WTC11 (cell line): Measurements from ENCODE around the gene IGHMBP2. TPM values are rescaled to one million over a fixed set of nuclear protein-coding genes. Genes with fewer than 3 reads are reported as not detected.

Experiments used
- ATAC-seq: fragments of 200-7000 bp; cut with Tn5 transposase; 2 replicates; pipeline ENCODE4 v1.10.0; 2021; ENCODE audit warnings: mild to moderate bottlenecking, moderate library complexity
- CTCF ChIA-PET: fragments of 300-600 bp; sonication (Branson Sonifier 250); formaldehyde crosslinking; loops from one replicate; lab custom pipeline; 2021; ENCODE audit warnings: antibody characterized with exemption; lab: Charles Lee
- POLR2A ChIA-PET: fragments of 350-600 bp; sonication (Branson Sonifier 250); formaldehyde crosslinking; loops from one replicate; lab custom pipeline; 2021; ENCODE audit warnings: antibody characterized with exemption; lab: Charles Lee
- DNase-seq: peaks from one replicate; pipeline ENCODE4 v3.0.0; 2021; ENCODE audit warnings: low spot score
- H3K27ac Mint-ChIP-seq: 2 replicates; pipeline ENCODE4 v1.8.0; 2021; ENCODE audit warnings: mixed read lengths
- H3K27me3 Mint-ChIP-seq: 2 replicates; pipeline ENCODE4 v1.8.0; 2021; ENCODE audit warnings: low read depth, mild to moderate bottlenecking, moderate library complexity, mixed read lengths
- H3K36me3 Mint-ChIP-seq: 2 replicates; pipeline ENCODE4 v1.8.0; 2021; ENCODE audit warnings: mixed read lengths
- H3K4me1 Mint-ChIP-seq: 2 replicates; pipeline ENCODE4 v1.8.0; 2022; ENCODE audit warnings: mixed read lengths
- H3K4me3 Mint-ChIP-seq: 2 replicates; pipeline ENCODE4 v1.8.0; 2021; ENCODE audit warnings: mild to moderate bottlenecking, moderate library complexity, mixed read lengths
- H3K9me3 Mint-ChIP-seq: 2 replicates; pipeline ENCODE4 v1.8.0; 2021; ENCODE audit warnings: mixed read lengths
- AFF4 ChIP-seq: sonication (generic); formaldehyde crosslinking; IDR thresholded peaks from 2 replicates; pipeline ENCODE4 v1.8.1; 2023; ENCODE audit warnings: mild to moderate bottlenecking, missing genetic modification reagents, borderline replicate concordance
- CREM ChIP-seq: sonication (generic); formaldehyde crosslinking; IDR thresholded peaks from 2 replicates; pipeline ENCODE4 v1.8.1; 2022; ENCODE audit warnings: mild to moderate bottlenecking, missing genetic modification reagents, moderate library complexity
- E2F1 ChIP-seq: sonication (generic); formaldehyde crosslinking; IDR thresholded peaks from 2 replicates; pipeline ENCODE4 v1.8.0; 2022; ENCODE audit warnings: mild to moderate bottlenecking, missing genetic modification reagents
- FOXK1 ChIP-seq: sonication (generic); formaldehyde crosslinking; IDR thresholded peaks from 2 replicates; pipeline ENCODE4 v1.8.0; 2022; ENCODE audit warnings: mild to moderate bottlenecking, moderate library complexity, missing genetic modification reagents
- FOXP4 ChIP-seq: sonication (generic); formaldehyde crosslinking; IDR thresholded peaks from 2 replicates; pipeline ENCODE4 v1.8.0; 2022; ENCODE audit warnings: mild to moderate bottlenecking, missing genetic modification reagents
- GABPB1 ChIP-seq: sonication (generic); formaldehyde crosslinking; IDR thresholded peaks from 2 replicates; pipeline ENCODE4 v1.8.1; 2023; ENCODE audit warnings: mild to moderate bottlenecking, missing genetic modification reagents
- GTF2I ChIP-seq: fragments of 250-450 bp; sonication (Bioruptor Pico); conservative IDR thresholded peaks from 2 replicates; pipeline ENCODE4 v1.4.0; 2021; ENCODE audit warnings: mild to moderate bottlenecking
- HMGA2 ChIP-seq: fragments of 250-450 bp; sonication (Bioruptor Pico); IDR thresholded peaks from 2 replicates; pipeline ENCODE4 v1.4.0; 2021; ENCODE audit warnings: mild to moderate bottlenecking, moderate library complexity
- IRF2 ChIP-seq: sonication (generic); formaldehyde crosslinking; IDR thresholded peaks from 2 replicates; pipeline ENCODE4 v1.8.0; 2022; ENCODE audit warnings: low read depth, missing genetic modification reagents, borderline replicate concordance
- JUN ChIP-seq: sonication (generic); formaldehyde crosslinking; IDR thresholded peaks from 2 replicates; pipeline ENCODE4 v1.8.0; 2023; ENCODE audit warnings: mild to moderate bottlenecking, missing genetic modification reagents
- NR1H2 ChIP-seq: sonication (generic); formaldehyde crosslinking; IDR thresholded peaks from 2 replicates; pipeline ENCODE4 v1.9.0; 2021; ENCODE audit warnings: mild to moderate bottlenecking, moderate library complexity, missing genetic modification reagents
- STAT6 ChIP-seq: sonication (generic); formaldehyde crosslinking; conservative IDR thresholded peaks from 2 replicates; pipeline ENCODE4 v1.8.1; 2023; ENCODE audit warnings: mild to moderate bottlenecking, low read depth, missing genetic modification reagents, moderate library complexity
- TCF7 ChIP-seq: sonication (generic); formaldehyde crosslinking; IDR thresholded peaks from 2 replicates; pipeline ENCODE4 v1.8.0; 2022; ENCODE audit warnings: mild to moderate bottlenecking, low read depth, missing genetic modification reagents, moderate library complexity
- ZBTB43 ChIP-seq: sonication (generic); formaldehyde crosslinking; IDR thresholded peaks from 2 replicates; pipeline ENCODE4 v1.8.1; 2023; ENCODE audit warnings: mild to moderate bottlenecking, missing genetic modification reagents
- ZNF138 ChIP-seq: sonication (generic); formaldehyde crosslinking; conservative IDR thresholded peaks from 2 replicates; pipeline ENCODE4 v1.8.1; 2022; ENCODE audit warnings: mild to moderate bottlenecking, moderate library complexity, missing genetic modification reagents
- ZNF317 ChIP-seq: sonication (generic); formaldehyde crosslinking; IDR thresholded peaks from 2 replicates; pipeline ENCODE4 v1.8.1; 2023; ENCODE audit warnings: low read depth, mild to moderate bottlenecking, moderate library complexity, missing genetic modification reagents, borderline replicate concordance
- ZNF423 ChIP-seq: fragments of 250-450 bp; sonication (Bioruptor Pico); IDR thresholded peaks from 2 replicates; pipeline ENCODE4 v2.1.2; 2022; ENCODE audit warnings: mild to moderate bottlenecking, moderate library complexity
- total RNA-seq: library from RNA; stranded (reverse); gene quantifications from 3 replicates; pipeline ENCODE4 v1.2.3, GENCODE V29; 2021
- TF ChIP-seq, protein P1 (sequence below): sonication (generic); formaldehyde crosslinking; IDR thresholded peaks from 2 replicates; pipeline ENCODE4 v1.8.1; 2022; ENCODE audit warnings: missing genetic modification reagents, borderline replicate concordance
- TF ChIP-seq, protein P2 (sequence below): sonication (generic); formaldehyde crosslinking; IDR thresholded peaks from 2 replicates; pipeline ENCODE4 v1.8.1; 2023; ENCODE audit warnings: mild to moderate bottlenecking, missing genetic modification reagents, moderate library complexity
- TF ChIP-seq, protein P3 (sequence below): sonication (generic); formaldehyde crosslinking; IDR thresholded peaks from 2 replicates; pipeline ENCODE4 v1.8.0; 2022; ENCODE audit warnings: mild to moderate bottlenecking, missing genetic modification reagents

Gene IGHMBP2
- total RNA-seq, 1 experiment from 2014 or later: 22.5 TPM

GRCh38 chr11:68987211-68987610 is 83.5 kb downstream of the IGHMBP2 start:
- H3K4me1 Mint-ChIP-seq: no peaks in the 10 kb centered on the region
- peaks cover 4% of the 10 kb centered on the region; the same call in 1 of the 2 replicates for H3K27me3 Mint-ChIP-seq
- peaks cover 19% of the 10 kb centered on the region for H3K9me3 Mint-ChIP-seq
- POLR2A ChIA-PET: no interaction called here
- DNase-seq (no peak), ATAC-seq (no peak)
- H3K4me3 Mint-ChIP-seq: no peak overlapping the region
- no peak overlapping the region for H3K27ac Mint-ChIP-seq
- 0 out of 2 replicates have a peak, but pooled peaks cover 9% of the 10 kb centered on the region for H3K36me3 Mint-ChIP-seq
- CTCF ChIA-PET: no interaction called here
- TF ChIP-seq FOXK1 (CRISPR knock-in tag): no peak
- TF ChIP-seq NR1H2 (CRISPR knock-in tag): no peak
- TF ChIP-seq ZNF317: no peak
- TF ChIP-seq ZNF423 (CRISPR knock-in tag): no peak
- TF ChIP-seq ZNF138 (CRISPR knock-in tag): no peak
- TF ChIP-seq TCF7 (CRISPR knock-in tag): no peak
- TF ChIP-seq GABPB1 (CRISPR knock-in tag): no peak
- TF ChIP-seq IRF2 (CRISPR knock-in tag): no peak
- no peak for TF ChIP-seq STAT6 (CRISPR knock-in tag)
- TF ChIP-seq, protein P1, sequence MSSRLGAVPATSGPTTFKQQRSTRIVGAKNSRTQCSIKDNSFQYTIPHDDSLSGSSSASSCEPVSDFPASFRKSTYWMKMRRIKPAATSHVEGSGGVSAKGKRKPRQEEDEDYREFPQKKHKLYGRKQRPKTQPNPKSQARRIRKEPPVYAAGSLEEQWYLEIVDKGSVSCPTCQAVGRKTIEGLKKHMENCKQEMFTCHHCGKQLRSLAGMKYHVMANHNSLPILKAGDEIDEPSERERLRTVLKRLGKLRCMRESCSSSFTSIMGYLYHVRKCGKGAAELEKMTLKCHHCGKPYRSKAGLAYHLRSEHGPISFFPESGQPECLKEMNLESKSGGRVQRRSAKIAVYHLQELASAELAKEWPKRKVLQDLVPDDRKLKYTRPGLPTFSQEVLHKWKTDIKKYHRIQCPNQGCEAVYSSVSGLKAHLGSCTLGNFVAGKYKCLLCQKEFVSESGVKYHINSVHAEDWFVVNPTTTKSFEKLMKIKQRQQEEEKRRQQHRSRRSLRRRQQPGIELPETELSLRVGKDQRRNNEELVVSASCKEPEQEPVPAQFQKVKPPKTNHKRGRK: no peak
- TF ChIP-seq, protein P2, sequence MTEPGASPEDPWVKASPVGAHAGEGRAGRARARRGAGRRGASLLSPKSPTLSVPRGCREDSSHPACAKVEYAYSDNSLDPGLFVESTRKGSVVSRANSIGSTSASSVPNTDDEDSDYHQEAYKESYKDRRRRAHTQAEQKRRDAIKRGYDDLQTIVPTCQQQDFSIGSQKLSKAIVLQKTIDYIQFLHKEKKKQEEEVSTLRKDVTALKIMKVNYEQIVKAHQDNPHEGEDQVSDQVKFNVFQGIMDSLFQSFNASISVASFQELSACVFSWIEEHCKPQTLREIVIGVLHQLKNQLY (CRISPR knock-in tag): no peak
- TF ChIP-seq CREM (CRISPR knock-in tag): no peak
- TF ChIP-seq AFF4: no peak
- TF ChIP-seq ZBTB43 (CRISPR knock-in tag): no peak
- no peak for TF ChIP-seq HMGA2
- TF ChIP-seq E2F1 (CRISPR knock-in tag): no peak
- TF ChIP-seq, protein P3, sequence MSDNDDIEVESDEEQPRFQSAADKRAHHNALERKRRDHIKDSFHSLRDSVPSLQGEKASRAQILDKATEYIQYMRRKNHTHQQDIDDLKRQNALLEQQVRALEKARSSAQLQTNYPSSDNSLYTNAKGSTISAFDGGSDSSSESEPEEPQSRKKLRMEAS: no peak
- TF ChIP-seq JUN (CRISPR knock-in tag): no peak
- no peak for TF ChIP-seq GTF2I (CRISPR knock-in tag)
- no peak for TF ChIP-seq FOXP4 (CRISPR knock-in tag)
